ENCODE measurements around the gene TAC4. TPM values are rescaled to one million over a fixed set of nuclear protein-coding genes. Genes with fewer than 3 reads are reported as not detected.

The TAC4 gene
- total and polyA plus RNA-seq, 2 of the 13 experiments (the other 11 are each of a cell fraction or from before 2014, with no cell fraction given) = not detected

- no peak for TF ChIP-seq AKNA (CRISPR knock-in tag; IDR thresholded peaks at IDR 0.05; ENCODE audit: borderline replicate concordance)
- no peak for TF ChIP-seq ZNF567 (CRISPR knock-in tag; IDR thresholded peaks at IDR 0.05; ENCODE audit: borderline replicate concordance)
- TF ChIP-seq ZNF747 (CRISPR knock-in tag; IDR thresholded peaks at IDR 0.05; ENCODE audit: borderline replicate concordance) = peak; percentile 57; the same call in 1 of the 2 replicates
- peak; percentile 65; the same call in 1 of the 2 replicates for TF ChIP-seq PHF8 (CRISPR knock-in tag; IDR thresholded peaks at IDR 0.05)
- TF ChIP-seq DZIP1 (CRISPR knock-in tag; IDR thresholded peaks at IDR 0.05) = no peak
- peak; percentile 73 for TF ChIP-seq PHF5A (CRISPR knock-in tag; IDR thresholded peaks at IDR 0.05; ENCODE audit: low read depth, unreplicated experiment)
- TF ChIP-seq MXD1 (CRISPR knock-in tag; IDR thresholded peaks at IDR 0.05) = 0 out of 2 replicates have a peak, but pooled peaks have one; percentile 30
- TF ChIP-seq STAT6 (CRISPR knock-in tag; IDR thresholded peaks at IDR 0.05; ENCODE audit: borderline replicate concordance) = 0 out of 2 replicates have a peak, but pooled peaks have one; percentile 16
- peak; percentile 80; the same call in 1 of the 2 replicates for TF ChIP-seq NFKB2 (CRISPR knock-in tag; IDR thresholded peaks at IDR 0.05; ENCODE audit: borderline replicate concordance)
- TF ChIP-seq TBX2 (CRISPR knock-in tag; IDR thresholded peaks at IDR 0.05; ENCODE audit: borderline replicate concordance) = peak; percentile 87; the same call in 1 of the 2 replicates
- TF ChIP-seq NR1H2 (CRISPR knock-in tag; IDR thresholded peaks at IDR 0.05; ENCODE audit: borderline replicate concordance, low read depth) = no peak
- no peak for TF ChIP-seq ZBTB14 (CRISPR knock-in tag; IDR thresholded peaks at IDR 0.05)
- no peak for TF ChIP-seq ZBTB3 (CRISPR knock-in tag; IDR thresholded peaks at IDR 0.05; ENCODE audit: borderline replicate concordance, low read depth)
- no peak; the same call in 1 of the 2 replicates for TF ChIP-seq CEBPB (IDR thresholded peaks at IDR 0.05; ENCODE audit: borderline replicate concordance, low read depth, low read length)
- TF ChIP-seq POLR2AphosphoS2 (IDR thresholded peaks at IDR 0.05; ENCODE audit: low read depth, low read length) = no peak
- TF ChIP-seq ZNF543 (CRISPR knock-in tag; IDR thresholded peaks at IDR 0.05) = no peak
Measured at GRCh38 chr17:49887086-49887743, 39.3 kb upstream of the TAC4 start (continued).

Measured in HepG2 (cell line).